ENCODE results near the gene LMO7. TPM values are rescaled to one million over a fixed set of nuclear protein-coding genes. Genes with fewer than 3 reads are reported as not detected.

The LMO7 gene
- total and polyA plus RNA-seq, 2 of the 8 experiments (the other 6 are each of a cell fraction or from before 2014, with no cell fraction given), result 8.1 to 28.3 TPM

DNA sequence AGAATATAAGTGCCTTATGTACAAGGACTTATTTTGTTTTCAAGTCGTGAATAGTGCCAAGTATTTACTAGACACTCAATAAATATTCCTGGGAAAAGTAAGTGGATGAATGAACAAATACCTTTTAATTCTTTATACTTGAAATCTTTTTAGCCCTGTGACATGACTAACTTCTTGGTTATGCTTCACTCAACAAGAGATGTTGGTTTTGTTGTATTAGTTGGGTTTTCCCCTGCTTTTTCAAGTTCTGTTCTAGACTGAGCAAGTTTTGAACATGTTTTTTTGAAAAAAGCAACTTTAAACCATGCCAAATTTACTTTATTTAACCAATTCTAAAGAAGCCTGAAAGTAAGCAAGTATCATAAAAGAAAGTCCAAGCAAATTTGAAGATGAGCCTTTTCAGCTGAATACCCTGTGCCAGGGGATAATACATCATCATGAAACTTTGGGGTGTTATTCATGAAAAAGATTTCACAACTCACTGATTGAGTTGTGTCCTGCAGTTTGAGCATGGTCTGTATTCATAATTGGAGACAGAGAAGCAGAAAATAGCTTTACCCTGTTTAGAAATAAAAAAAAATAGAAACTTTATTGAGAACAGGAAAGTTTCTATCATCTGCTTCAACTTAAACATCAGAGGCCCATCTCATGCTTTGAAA lies 11.1 kb downstream of the LMO7 start:
- H3K23ac ChIP-seq (ENCODE audit: insufficient read length), result no peak overlapping the region
- no peaks in the 10 kb centered on the region for H3K27me3 ChIP-seq (replicated peaks in 1 of 4; ENCODE audit: control insufficient read depth in 3 of 4, extremely low read depth in 1 of 4, insufficient read depth in 3 of 4, low read length in 3 of 4)
- no peak overlapping the region for H3K4ac ChIP-seq (replicated peaks; ENCODE audit: insufficient read length, low read depth, low read length)
- no peak overlapping the region for H4K8ac ChIP-seq (ENCODE audit: extremely low read depth, insufficient read depth, low read length)
- DNase-seq (ENCODE audit: low read depth in 1 of 2, low spot score in 2 of 2), result no peak
- H3K79me2 ChIP-seq (ENCODE audit: control insufficient read depth in 1 of 2, insufficient read depth in 2 of 2, low read length in 2 of 2), result no peaks in the 10 kb centered on the region
- TF ChIP-seq TCF12 (IDR thresholded peaks at IDR 0.05; ENCODE audit: low read depth, low read length), result no peak
- no peak overlapping the region for H2BK5ac ChIP-seq (ENCODE audit: low read depth, low read length)
- no peaks in the 10 kb centered on the region for H3K36me3 ChIP-seq (ENCODE audit: control insufficient read depth in 2 of 4, insufficient read depth in 4 of 4, low read length in 3 of 4)
- H3K56ac ChIP-seq (replicated peaks; ENCODE audit: insufficient read length, low read depth, low read length), result no peak overlapping the region
- no peak overlapping the region for H3K4me2 ChIP-seq (ENCODE audit: insufficient read depth in 1 of 2, low read depth in 2 of 2, low read length in 2 of 2)
- H3K27ac ChIP-seq (ENCODE audit: low read depth, low read length), result no peak overlapping the region
- WGBS, 2 experiments (ENCODE audit: extremely low coverage in 1 of 2, insufficient coverage in 1 of 2, insufficient read length in 1 of 2, insufficient replicate concordance in 2 of 2, low coverage in 1 of 2, low lambda C conversion rate in 2 of 2, missing lambda C conversion rate in 1 of 2), result 96% methylated on average over 1 of the region's 1 CpG; no CpG with 5 or more reads in 1 of the 2 experiments
- no peak overlapping the region for H2BK12ac ChIP-seq (ENCODE audit: low read depth, low read length)
- no peak overlapping the region for H3K9ac ChIP-seq (replicated peaks in 1 of 4; ENCODE audit: extremely low read depth in 1 of 4, low read depth in 3 of 4, low read length in 3 of 4)
- no peak overlapping the region for H3K14ac ChIP-seq (ENCODE audit: insufficient read length)
- no peak overlapping the region for H3K4me3 ChIP-seq (ENCODE audit: extremely low read depth in 1 of 4, insufficient read depth in 2 of 4, low read depth in 3 of 4, low read length in 4 of 4)
- no peaks in the 10 kb centered on the region for H3K79me1 ChIP-seq (ENCODE audit: low read depth, low read length)
- H2AFZ ChIP-seq (ENCODE audit: low read length), result no peak overlapping the region
- no peaks in the 10 kb centered on the region for H3K23me2 ChIP-seq (ENCODE audit: low read depth, low read length)
- H4K91ac ChIP-seq (replicated peaks; ENCODE audit: insufficient read length, low read length), result no peak overlapping the region
- peaks cover 0 to 2% of the 10 kb centered on the region in 2 experiments for H4K20me1 ChIP-seq (replicated peaks in 1 of 2; ENCODE audit: control insufficient read depth in 1 of 2, insufficient read depth in 2 of 2, low read length in 2 of 2)
- no peak overlapping the region for H2BK15ac ChIP-seq (ENCODE audit: low read length)
- no peak overlapping the region for H2BK120ac ChIP-seq (replicated peaks; ENCODE audit: low read depth, low read length)
- H3K9me3 ChIP-seq (ENCODE audit: insufficient read depth in 2 of 2, low read depth in 1 of 2, low read length in 1 of 2), result no peaks in the 10 kb centered on the region
- H2AK5ac ChIP-seq (ENCODE audit: low read depth, low read length), result no peak overlapping the region
- FAIRE-seq, result no peak
- H4K5ac ChIP-seq (ENCODE audit: insufficient read length, low read depth, low read length), result no peak overlapping the region
- no peak overlapping the region for H3K18ac ChIP-seq (ENCODE audit: extremely low read depth, low read length)
- ChIA-PET POLR2A (ENCODE audit: partially characterized antibody) (interaction anchor here (0.6 kb wide), 1 partner anchor 223 kb away, joined by 4 read pairs; no protein-coding TSS in a partner anchor), CTCF (ENCODE audit: partially characterized antibody) (interaction anchor here (0.6 kb wide), 1 partner anchor 27 kb away, joined by 3 read pairs; no protein-coding TSS in a partner anchor)
- H2BK20ac ChIP-seq (ENCODE audit: low read length), result no peak overlapping the region
- H3K4me1 ChIP-seq (replicated peaks in 1 of 4; ENCODE audit: control insufficient read depth in 3 of 4, insufficient read depth in 4 of 4, low read length in 3 of 4), result no peaks in the 10 kb centered on the region
